NCI-H2081 (cell line): ENCODE results near the gene NECTIN2.
"Not testable (repeated sequence)": the region's sequence is repeated elsewhere in the genome, so short reads cannot be mapped to it uniquely, and the experiment has no call there.

Experiments used
- DNase-seq, 2 experiments: peaks; one replicate each; lab custom pipeline; 2025; lab: John Stamatoyannopoulos, UW

The NECTIN2 gene

GRCh38 chr19:44908074-44908835 is 62.2 kb downstream of the NECTIN2 start:
- no peak for DNase-seq

GRCh38 chr19:44908836-44909261 is 62.8 kb downstream of the NECTIN2 start:
- DNase-seq: no peak

- DNase-seq: no peak
These were observed 63.7 kb downstream of the NECTIN2 start for GRCh38 chr19:44909775-44910174.

DNA sequence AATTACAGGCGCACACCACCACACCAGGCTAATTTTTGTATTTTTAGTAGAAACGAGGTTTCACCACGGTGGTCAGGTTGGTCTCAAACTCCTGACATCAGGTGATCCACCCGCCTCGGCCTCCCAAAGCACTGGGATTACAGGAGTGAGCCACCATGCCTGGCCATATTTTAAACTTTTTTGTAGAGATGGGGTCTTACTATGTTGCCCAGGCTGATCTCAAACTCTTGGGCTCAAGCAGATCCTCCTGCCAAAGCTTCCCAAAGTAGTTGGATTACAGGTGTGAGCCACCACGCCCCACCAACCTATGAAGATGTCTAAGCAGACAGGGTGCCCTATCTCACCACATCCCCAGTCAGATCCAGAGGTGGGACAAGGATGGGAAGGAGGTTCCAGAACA is 65.8 kb downstream of the NECTIN2 start:
- not testable (repeated sequence) for DNase-seq

GRCh38 chr19:44912854-44913253 is 66.8 kb downstream of the NECTIN2 start:
- no peak for DNase-seq

- not testable (repeated sequence) for DNase-seq
These were observed 67.7 kb downstream of the NECTIN2 start for GRCh38 chr19:44913512-44914432.

GRCh38 chr19:44914433-44915206 is 68.5 kb downstream of the NECTIN2 start, which contains the start of gene APOC1:
APOC1 (plus strand) TSS chr19:44914608; CDS start chr19:44914892, 284 bp downstream.
- DNase-seq: peak; percentile 80 to 88

DNA sequence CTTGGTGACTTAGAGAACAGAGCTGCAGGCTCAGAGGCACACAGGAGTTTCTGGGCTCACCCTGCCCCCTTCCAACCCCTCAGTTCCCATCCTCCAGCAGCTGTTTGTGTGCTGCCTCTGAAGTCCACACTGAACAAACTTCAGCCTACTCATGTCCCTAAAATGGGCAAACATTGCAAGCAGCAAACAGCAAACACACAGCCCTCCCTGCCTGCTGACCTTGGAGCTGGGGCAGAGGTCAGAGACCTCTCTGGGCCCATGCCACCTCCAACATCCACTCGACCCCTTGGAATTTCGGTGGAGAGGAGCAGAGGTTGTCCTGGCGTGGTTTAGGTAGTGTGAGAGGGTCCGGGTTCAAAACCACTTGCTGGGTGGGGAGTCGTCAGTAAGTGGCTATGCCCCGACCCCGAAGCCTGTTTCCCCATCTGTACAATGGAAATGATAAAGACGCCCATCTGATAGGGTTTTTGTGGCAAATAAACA is 78.2 kb downstream of the NECTIN2 start:
- DNase-seq: no peak

DNA sequence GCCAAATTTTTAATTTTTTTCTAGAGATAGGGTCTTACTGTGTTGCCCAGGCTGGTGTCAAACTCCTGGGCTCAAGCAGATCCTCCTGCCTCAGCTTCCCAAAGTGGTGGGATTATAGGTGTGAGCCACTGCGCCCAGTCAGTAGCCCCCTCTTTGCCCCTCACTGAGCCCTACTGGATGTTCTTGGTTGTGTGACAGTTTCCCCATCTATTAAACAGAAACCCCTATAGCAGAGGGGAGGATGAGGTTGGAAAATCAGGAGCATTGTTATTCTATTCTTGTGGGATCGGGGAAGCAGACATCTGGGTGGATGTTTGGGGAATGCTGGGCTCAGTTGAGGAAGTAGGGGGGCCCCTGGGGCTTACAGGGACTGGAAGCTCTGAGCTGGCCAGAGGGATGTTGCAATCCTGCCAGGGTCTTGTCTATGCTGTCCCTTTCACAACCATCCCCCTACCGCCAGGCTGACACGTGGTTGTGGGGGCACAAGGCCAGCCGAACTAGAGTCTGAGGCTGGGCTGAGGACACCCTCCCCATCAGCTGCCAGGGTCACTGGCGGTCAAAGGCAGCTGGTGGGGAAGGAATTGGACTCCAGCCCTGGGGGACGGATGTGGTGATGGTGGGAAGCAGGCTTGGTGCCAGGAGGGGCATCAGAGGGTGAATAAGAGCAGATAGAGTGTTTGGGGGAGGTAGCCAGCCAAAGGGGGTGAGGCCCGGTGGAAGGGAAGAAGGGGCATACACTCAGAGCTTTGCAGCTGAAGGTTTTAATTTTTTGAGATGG is 79.2 kb downstream of the NECTIN2 start:
- DNase-seq: no peak

GRCh38 chr19:44926245-44927077 is 80.4 kb downstream of the NECTIN2 start:
- DNase-seq: not testable (repeated sequence)

DNA sequence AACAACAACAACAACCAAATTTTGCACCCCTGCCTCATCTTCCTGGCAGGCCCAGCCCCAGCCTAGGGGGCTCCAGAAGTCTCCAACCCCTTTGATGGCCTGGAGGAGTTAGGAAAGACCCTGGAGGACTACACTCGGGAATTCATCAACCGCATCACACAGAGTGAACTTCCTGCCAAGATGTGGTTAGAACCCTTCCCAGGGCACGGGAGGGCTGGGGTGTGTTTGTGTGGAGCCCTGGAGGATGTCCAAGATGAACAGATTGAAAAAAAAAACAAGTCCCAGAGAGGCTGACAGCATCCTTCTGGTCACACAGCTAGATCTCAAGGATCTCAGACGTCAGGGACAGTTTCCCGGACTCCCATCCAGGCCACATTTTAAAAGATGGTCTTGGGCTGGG is 81.6 kb downstream of the NECTIN2 start:
- no peak for DNase-seq

GRCh38 chr19:44930088-44930487 is 84.0 kb downstream of the NECTIN2 start:
- DNase-seq: no peak

GRCh38 chr19:44931541-44931940 is 85.4 kb downstream of the NECTIN2 start:
- DNase-seq: no peak
